HEK293 (cell line): ENCODE measurements around the gene TMEM60.
A peak's percentile ranks its signal among the peaks of the same experiment; 100 is the strongest.

Experiments used
- CTCF ChIA-PET: fragments of 350-600 bp; formaldehyde crosslinking; extraction: SDS; loops from one replicate; lab custom pipeline; 2021; ENCODE audit warnings: antibody characterized with exemption; lab: Yijun Ruan, JAX
- POLR2A ChIA-PET: fragments of 300-600 bp; formaldehyde crosslinking; extraction: SDS; loops from one replicate; lab custom pipeline; 2020; ENCODE audit warnings: antibody characterized with exemption, inconsistent platforms; lab: Yijun Ruan, JAX
- H3K27ac ChIP-seq: fragments of 200-500 bp; sonication (Bioruptor generic); 2 replicates; pipeline ENCODE4 v1.5.1; 2014; ENCODE audit warnings: low read depth, low read length, control low read depth, inconsistent platforms; ENCODE audit errors: extremely low read depth
- H3K36me3 ChIP-seq, 2 experiments: fragments of 200-500 bp in 1 of 2; sonication (Bioruptor generic) in 1 of 2; 1 replicate in 1 of 2; 2 replicates in 1 of 2; pipeline ENCODE4 v1.5.1; 2014 to 2017; ENCODE audit warnings: inconsistent platforms in 2 of 2, low read length in 2 of 2; ENCODE audit not compliant: control insufficient read depth in 2 of 2, insufficient read depth in 1 of 2
- H3K4me1 ChIP-seq: fragments of 200-500 bp; sonication (Bioruptor generic); 2 replicates; pipeline ENCODE4 v1.5.1; 2014; ENCODE audit warnings: mild to moderate bottlenecking, low read length, inconsistent platforms; ENCODE audit not compliant: control insufficient read depth, insufficient read depth
- H3K4me3 ChIP-seq: 2 replicates; pipeline ENCODE4 v1.5.1; 2011; ENCODE audit warnings: low read depth, mild to moderate bottlenecking, control low read depth, low read length, moderate library complexity
- H3K9me3 ChIP-seq: fragments of 200-500 bp; sonication (Bioruptor generic); 2 replicates; pipeline ENCODE4 v1.5.1; 2014; ENCODE audit warnings: low read depth, low read length, inconsistent platforms; ENCODE audit not compliant: control insufficient read depth, insufficient read depth
- BCL11B ChIP-seq: fragments of 450-650 bp; formaldehyde crosslinking; IDR thresholded peaks from 2 replicates; pipeline ENCODE4 v1.5.1; 2016; ENCODE audit warnings: low read depth, missing biosample characterization, missing genetic modification characterization
- IKZF3 ChIP-seq: fragments of 450-650 bp; IDR thresholded peaks from 2 replicates; pipeline ENCODE4 v1.5.0; 2018; ENCODE audit warnings: missing biosample characterization, mild to moderate bottlenecking, missing genetic modification characterization, moderate library complexity
- KLF9 ChIP-seq: fragments of 450-650 bp; formaldehyde crosslinking; IDR thresholded peaks from 2 replicates; pipeline ENCODE4 v1.5.1; 2016; ENCODE audit warnings: missing biosample characterization, missing genetic modification characterization, low read depth
- OSR2 ChIP-seq: fragments of 450-650 bp; formaldehyde crosslinking; IDR thresholded peaks from 2 replicates; pipeline ENCODE4 v1.5.1; 2016; ENCODE audit warnings: missing biosample characterization, missing genetic modification characterization
- SCRT2 ChIP-seq: fragments of 450-650 bp; formaldehyde crosslinking; IDR thresholded peaks from 2 replicates; pipeline ENCODE4 v1.5.1; 2016; ENCODE audit warnings: missing biosample characterization, missing genetic modification characterization
- ZBTB8A ChIP-seq: fragments of 450-650 bp; formaldehyde crosslinking; IDR thresholded peaks from 2 replicates; pipeline ENCODE4 v1.5.1; 2016; ENCODE audit warnings: missing biosample characterization, missing genetic modification characterization
- ZNF23 ChIP-seq: fragments of 450-650 bp; formaldehyde crosslinking; IDR thresholded peaks from 2 replicates; pipeline ENCODE4 v1.5.1; 2016; ENCODE audit warnings: missing biosample characterization, missing genetic modification characterization, borderline replicate concordance
- ZNF248 ChIP-seq: fragments of 450-650 bp; formaldehyde crosslinking; IDR thresholded peaks from 2 replicates; pipeline ENCODE4 v1.5.1; 2017; ENCODE audit warnings: missing biosample characterization, missing genetic modification characterization
- ZNF426 ChIP-seq: fragments of 450-650 bp; formaldehyde crosslinking; IDR thresholded peaks from 2 replicates; pipeline ENCODE4 v1.5.1; 2017; ENCODE audit warnings: missing biosample characterization, missing genetic modification characterization, mild to moderate bottlenecking, inconsistent platforms, moderate library complexity
- ZNF654 ChIP-seq: fragments of 450-650 bp; formaldehyde crosslinking; IDR thresholded peaks from 2 replicates; pipeline ENCODE4 v1.5.1; 2016; ENCODE audit warnings: low read depth, missing biosample characterization, missing genetic modification characterization
- ZNF701 ChIP-seq: fragments of 450-650 bp; formaldehyde crosslinking; IDR thresholded peaks from 2 replicates; pipeline ENCODE4 v1.5.1; 2016; ENCODE audit warnings: missing biosample characterization, missing genetic modification characterization
- ZNF843 ChIP-seq: fragments of 450-650 bp; formaldehyde crosslinking; IDR thresholded peaks from 2 replicates; pipeline ENCODE4 v1.5.1; 2016; ENCODE audit warnings: missing biosample characterization, missing genetic modification characterization
- ZSCAN23 ChIP-seq: fragments of 450-650 bp; formaldehyde crosslinking; IDR thresholded peaks from 2 replicates; pipeline ENCODE4 v1.5.1; 2016; ENCODE audit warnings: missing biosample characterization, missing genetic modification characterization
- TF ChIP-seq, protein P1 (sequence below): fragments of 450-650 bp; formaldehyde crosslinking; IDR thresholded peaks from 2 replicates; pipeline ENCODE4 v1.5.0; 2017; ENCODE audit warnings: missing biosample characterization, missing genetic modification characterization, borderline replicate concordance
- TF ChIP-seq, protein P2 (sequence below): fragments of 450-650 bp; formaldehyde crosslinking; IDR thresholded peaks from 2 replicates; pipeline ENCODE4 v1.5.1; 2017; ENCODE audit warnings: missing biosample characterization, missing genetic modification characterization
- TF ChIP-seq, protein P3 (sequence below): fragments of 450-650 bp; formaldehyde crosslinking; IDR thresholded peaks from 2 replicates; pipeline ENCODE4 v1.5.1; 2017; ENCODE audit warnings: missing biosample characterization, missing genetic modification characterization

The TMEM60 gene

DNA sequence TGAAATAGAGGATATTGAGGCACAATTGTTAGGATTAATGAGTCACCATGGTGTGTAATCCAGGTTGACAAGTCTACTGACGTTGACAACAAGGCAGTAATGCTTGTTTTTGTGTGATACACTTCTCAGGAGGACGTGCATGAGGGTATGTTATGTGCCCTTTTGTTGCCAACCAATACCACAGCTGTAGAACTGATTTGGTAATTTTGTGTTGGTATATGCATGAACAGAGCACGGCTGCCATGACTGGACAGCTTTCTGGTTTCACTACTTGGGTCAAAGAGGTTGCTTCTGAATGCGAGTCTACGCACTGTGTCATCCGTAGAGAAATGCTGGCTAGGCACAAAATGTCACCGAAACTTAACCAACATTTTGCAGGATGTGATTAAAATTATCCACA lies 33.2 kb upstream of the TMEM60 start:
- TF ChIP-seq BCL11B (tag by site-specific recombination) = no peak
- no peak for TF ChIP-seq ZNF426 (tag by site-specific recombination)
- no peak for TF ChIP-seq ZNF843 (tag by site-specific recombination)
- TF ChIP-seq, protein P1, sequence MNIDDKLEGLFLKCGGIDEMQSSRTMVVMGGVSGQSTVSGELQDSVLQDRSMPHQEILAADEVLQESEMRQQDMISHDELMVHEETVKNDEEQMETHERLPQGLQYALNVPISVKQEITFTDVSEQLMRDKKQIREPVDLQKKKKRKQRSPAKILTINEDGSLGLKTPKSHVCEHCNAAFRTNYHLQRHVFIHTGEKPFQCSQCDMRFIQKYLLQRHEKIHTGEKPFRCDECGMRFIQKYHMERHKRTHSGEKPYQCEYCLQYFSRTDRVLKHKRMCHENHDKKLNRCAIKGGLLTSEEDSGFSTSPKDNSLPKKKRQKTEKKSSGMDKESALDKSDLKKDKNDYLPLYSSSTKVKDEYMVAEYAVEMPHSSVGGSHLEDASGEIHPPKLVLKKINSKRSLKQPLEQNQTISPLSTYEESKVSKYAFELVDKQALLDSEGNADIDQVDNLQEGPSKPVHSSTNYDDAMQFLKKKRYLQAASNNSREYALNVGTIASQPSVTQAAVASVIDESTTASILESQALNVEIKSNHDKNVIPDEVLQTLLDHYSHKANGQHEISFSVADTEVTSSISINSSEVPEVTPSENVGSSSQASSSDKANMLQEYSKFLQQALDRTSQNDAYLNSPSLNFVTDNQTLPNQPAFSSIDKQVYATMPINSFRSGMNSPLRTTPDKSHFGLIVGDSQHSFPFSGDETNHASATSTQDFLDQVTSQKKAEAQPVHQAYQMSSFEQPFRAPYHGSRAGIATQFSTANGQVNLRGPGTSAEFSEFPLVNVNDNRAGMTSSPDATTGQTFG (tag by site-specific recombination) = no peak
- no peak for TF ChIP-seq KLF9 (tag by site-specific recombination)
- TF ChIP-seq ZNF701 (tag by site-specific recombination) = no peak
- TF ChIP-seq ZSCAN23 (tag by site-specific recombination) = no peak
- TF ChIP-seq ZNF23 = no peak
- no peaks in the 10 kb centered on the region for H3K9me3 ChIP-seq
- H3K27ac ChIP-seq = no peak overlapping the region
- CTCF ChIA-PET = interaction anchor here (0.6 kb wide), 1 partner anchor 35 kb away, joined by 5 read pairs; no protein-coding TSS in a partner anchor
- POLR2A ChIA-PET = no interaction called here
- no peaks in the 10 kb centered on the region for H3K4me1 ChIP-seq
- H3K4me3 ChIP-seq = no peak overlapping the region
- H3K36me3 ChIP-seq = no peaks in the 10 kb centered on the region; a peak in 1 of 3 replicates

DNA sequence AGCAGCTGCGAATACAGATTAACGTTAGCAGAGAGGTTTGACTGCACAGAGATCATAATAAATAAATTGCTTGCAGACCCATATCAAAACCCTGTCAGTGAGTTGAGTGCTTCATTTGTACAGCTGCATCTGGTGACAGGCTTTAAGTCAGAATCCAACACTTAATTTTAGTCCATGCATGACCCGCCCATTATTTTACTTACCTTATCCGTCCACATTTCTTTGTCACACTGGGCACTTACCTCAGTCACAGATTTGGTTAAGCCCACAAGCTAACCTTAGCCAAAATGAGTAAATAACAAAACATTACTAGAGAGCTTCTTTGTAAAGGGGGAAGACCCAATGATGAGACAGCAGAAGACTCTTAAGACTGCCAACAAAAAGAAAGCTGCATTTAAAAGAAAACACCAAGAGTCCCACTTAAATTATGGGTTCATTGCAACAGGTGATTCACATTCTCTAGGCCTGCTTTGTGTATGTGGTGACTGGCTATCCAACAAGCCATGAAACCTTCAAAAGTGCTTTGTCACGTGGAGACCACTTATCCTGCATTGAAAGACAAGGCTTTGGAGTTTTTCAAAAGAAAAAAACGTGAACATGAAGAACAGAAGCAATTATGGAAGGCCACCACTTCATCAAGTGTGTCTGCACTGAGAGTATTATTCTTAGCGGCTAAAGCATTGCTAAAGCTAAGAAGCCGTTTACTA lies 32.6 kb upstream of the TMEM60 start:
- H3K4me1 ChIP-seq = no peaks in the 10 kb centered on the region
- H3K9me3 ChIP-seq = no peaks in the 10 kb centered on the region
- no peak overlapping the region for H3K4me3 ChIP-seq
- CTCF ChIA-PET = interaction anchor here (0.6 kb wide), 1 partner anchor 13 kb away, joined by 3 read pairs; no protein-coding TSS in a partner anchor
- H3K27ac ChIP-seq = no peak overlapping the region
- H3K36me3 ChIP-seq = no peaks in the 10 kb centered on the region; a peak in 1 of 3 replicates
- POLR2A ChIA-PET = no interaction called here
- TF ChIP-seq ZNF654 (tag by site-specific recombination) (no peak), ZBTB8A (no peak), SCRT2 (tag by site-specific recombination) (peak; percentile 73)

DNA sequence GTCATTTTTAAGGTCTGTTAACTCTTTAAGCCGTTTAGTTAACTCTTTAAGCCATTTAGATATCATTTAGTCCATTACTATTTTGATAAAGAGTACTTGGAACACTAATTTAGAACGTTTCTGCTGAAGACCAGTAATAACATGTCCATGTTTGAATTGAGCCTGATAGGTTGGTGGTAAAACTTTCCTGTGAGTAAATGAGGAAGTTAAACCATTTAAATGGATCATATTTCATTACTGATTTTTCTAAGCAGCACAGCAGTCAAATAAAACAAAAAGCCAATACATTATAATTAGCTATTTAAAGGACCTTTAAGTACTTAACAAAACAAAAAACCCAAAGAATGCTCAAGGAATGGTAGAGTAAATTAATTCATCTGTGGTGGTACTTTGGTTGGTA lies 29.8 kb upstream of the TMEM60 start:
- no peaks in the 10 kb centered on the region for H3K9me3 ChIP-seq
- H3K27ac ChIP-seq = no peak overlapping the region
- no peaks in the 10 kb centered on the region; a peak in 1 of 3 replicates for H3K36me3 ChIP-seq
- CTCF ChIA-PET = no interaction called here
- no peaks in the 10 kb centered on the region for H3K4me1 ChIP-seq
- no peak overlapping the region for H3K4me3 ChIP-seq
- TF ChIP-seq, protein P2, sequence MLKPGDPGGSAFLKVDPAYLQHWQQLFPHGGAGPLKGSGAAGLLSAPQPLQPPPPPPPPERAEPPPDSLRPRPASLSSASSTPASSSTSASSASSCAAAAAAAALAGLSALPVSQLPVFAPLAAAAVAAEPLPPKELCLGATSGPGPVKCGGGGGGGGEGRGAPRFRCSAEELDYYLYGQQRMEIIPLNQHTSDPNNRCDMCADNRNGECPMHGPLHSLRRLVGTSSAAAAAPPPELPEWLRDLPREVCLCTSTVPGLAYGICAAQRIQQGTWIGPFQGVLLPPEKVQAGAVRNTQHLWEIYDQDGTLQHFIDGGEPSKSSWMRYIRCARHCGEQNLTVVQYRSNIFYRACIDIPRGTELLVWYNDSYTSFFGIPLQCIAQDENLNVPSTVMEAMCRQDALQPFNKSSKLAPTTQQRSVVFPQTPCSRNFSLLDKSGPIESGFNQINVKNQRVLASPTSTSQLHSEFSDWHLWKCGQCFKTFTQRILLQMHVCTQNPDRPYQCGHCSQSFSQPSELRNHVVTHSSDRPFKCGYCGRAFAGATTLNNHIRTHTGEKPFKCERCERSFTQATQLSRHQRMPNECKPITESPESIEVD (tag by site-specific recombination) = peak; percentile 66
- no peak for TF ChIP-seq ZNF248 (tag by site-specific recombination)
- no peak for TF ChIP-seq IKZF3 (tag by site-specific recombination)
- TF ChIP-seq, protein P3, sequence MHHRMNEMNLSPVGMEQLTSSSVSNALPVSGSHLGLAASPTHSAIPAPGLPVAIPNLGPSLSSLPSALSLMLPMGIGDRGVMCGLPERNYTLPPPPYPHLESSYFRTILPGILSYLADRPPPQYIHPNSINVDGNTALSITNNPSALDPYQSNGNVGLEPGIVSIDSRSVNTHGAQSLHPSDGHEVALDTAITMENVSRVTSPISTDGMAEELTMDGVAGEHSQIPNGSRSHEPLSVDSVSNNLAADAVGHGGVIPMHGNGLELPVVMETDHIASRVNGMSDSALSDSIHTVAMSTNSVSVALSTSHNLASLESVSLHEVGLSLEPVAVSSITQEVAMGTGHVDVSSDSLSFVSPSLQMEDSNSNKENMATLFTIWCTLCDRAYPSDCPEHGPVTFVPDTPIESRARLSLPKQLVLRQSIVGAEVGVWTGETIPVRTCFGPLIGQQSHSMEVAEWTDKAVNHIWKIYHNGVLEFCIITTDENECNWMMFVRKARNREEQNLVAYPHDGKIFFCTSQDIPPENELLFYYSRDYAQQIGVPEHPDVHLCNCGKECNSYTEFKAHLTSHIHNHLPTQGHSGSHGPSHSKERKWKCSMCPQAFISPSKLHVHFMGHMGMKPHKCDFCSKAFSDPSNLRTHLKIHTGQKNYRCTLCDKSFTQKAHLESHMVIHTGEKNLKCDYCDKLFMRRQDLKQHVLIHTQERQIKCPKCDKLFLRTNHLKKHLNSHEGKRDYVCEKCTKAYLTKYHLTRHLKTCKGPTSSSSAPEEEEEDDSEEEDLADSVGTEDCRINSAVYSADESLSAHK = 0 out of 2 replicates have a peak, but pooled peaks have one; percentile 17
- peak; percentile 62; the same call in 1 of the 2 replicates for TF ChIP-seq OSR2
- POLR2A ChIA-PET = no interaction called here
